C4-2B (cell line): ENCODE results near the gene CCS.

Source experiments
- ZFX ChIP-seq: fragments of 450-650 bp; IDR thresholded peaks from 2 replicates; pipeline ENCODE4 v1.6.1; 2017
- TF ChIP-seq, protein P1 (sequence below): fragments of 450-650 bp; conservative IDR thresholded peaks from 2 replicates; pipeline ENCODE4 v1.5.1; 2017; ENCODE audit warnings: mild to moderate bottlenecking

DNA sequence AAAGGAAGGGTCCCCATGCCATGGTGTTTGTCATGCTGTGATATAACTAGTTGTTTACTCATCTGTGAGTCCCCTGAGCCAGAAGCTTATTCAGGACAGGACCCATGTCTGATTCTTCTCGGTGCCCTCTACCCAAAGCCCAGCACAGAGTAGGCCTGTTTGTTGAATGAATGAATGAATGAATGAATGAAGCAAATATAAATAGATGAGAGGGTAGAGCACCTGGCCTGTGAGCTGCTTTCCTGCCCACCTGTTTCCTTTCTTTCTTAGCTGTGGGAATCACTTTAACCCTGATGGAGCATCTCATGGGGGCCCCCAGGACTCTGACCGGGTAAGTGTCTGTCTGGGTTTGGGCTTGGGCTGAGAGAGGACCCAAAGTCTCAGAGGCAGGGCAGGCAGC is 7.2 kb downstream of the CCS start:
- TF ChIP-seq, protein P1, sequence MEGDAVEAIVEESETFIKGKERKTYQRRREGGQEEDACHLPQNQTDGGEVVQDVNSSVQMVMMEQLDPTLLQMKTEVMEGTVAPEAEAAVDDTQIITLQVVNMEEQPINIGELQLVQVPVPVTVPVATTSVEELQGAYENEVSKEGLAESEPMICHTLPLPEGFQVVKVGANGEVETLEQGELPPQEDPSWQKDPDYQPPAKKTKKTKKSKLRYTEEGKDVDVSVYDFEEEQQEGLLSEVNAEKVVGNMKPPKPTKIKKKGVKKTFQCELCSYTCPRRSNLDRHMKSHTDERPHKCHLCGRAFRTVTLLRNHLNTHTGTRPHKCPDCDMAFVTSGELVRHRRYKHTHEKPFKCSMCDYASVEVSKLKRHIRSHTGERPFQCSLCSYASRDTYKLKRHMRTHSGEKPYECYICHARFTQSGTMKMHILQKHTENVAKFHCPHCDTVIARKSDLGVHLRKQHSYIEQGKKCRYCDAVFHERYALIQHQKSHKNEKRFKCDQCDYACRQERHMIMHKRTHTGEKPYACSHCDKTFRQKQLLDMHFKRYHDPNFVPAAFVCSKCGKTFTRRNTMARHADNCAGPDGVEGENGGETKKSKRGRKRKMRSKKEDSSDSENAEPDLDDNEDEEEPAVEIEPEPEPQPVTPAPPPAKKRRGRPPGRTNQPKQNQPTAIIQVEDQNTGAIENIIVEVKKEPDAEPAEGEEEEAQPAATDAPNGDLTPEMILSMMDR: no peak
- no peak for TF ChIP-seq ZFX
